ENCODE results near the gene CD44.

- no peak for TF ChIP-seq CTCF (IDR thresholded peaks at IDR 0.05)
- no peak for TF ChIP-seq EP300 (IDR thresholded peaks at IDR 0.05; ENCODE audit: low read depth)
- no peak for TF ChIP-seq POLR2A (IDR thresholded peaks at IDR 0.05)
- no peak for TF ChIP-seq POLR2AphosphoS5 (IDR thresholded peaks at IDR 0.05)
Observed at GRCh38 chr11:35267504-35267903, 128.5 kb downstream of the CD44 start.
